GM19397 (cell line): Measurements from ENCODE around the gene TBKBP1.

ENCODE experiments used
- ATAC-seq: cut with Tn5 transposase; IDR thresholded peaks from one replicate; pipeline ENCODE4 v1.9.1; 2021; ENCODE audit warnings: mild to moderate bottlenecking, moderate library complexity; ENCODE audit not compliant: unreplicated experiment

The TBKBP1 gene

GRCh38 chr17:47697906-47698711, 4.1 kb downstream of the TBKBP1 start:
- ATAC-seq = no peak

DNA sequence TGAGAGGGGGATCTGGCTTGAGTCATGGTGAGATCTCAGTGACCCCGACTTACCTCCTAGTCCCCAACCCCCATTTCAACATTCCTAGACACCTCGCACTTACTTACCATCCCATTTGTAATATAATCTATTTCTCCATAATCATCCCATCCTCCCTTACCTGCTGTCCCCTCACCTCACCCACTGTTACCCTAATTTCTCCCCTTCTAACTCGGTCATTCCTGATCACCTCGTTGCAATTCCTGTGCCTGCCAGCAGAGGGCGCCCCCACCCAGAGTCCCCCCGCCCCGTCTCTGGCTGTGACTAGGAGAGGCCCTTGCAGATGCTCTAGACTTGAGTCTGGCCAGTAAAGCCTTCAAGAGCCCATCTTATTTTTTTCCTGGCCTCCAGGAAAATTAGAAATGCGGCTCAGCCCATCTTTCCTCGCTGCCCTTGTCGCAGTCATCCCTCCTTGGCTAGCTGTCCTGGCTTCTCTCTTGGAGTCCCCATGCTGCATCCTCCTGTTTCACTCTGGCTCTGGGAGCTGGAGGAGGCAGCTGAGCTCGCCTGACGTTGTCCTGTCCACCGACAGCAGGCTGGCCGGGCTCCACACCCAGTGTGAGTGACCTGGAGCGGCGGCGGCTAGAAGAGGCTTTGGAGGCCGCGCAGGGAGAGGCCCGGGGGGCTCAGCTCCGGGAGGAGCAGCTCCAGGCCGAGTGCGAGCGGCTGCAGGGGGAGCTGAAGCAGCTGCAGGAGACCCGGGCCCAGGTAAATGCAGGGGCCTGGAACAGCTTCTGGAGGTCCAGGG, 5.0 kb downstream of the TBKBP1 start:
- no peak for ATAC-seq

DNA sequence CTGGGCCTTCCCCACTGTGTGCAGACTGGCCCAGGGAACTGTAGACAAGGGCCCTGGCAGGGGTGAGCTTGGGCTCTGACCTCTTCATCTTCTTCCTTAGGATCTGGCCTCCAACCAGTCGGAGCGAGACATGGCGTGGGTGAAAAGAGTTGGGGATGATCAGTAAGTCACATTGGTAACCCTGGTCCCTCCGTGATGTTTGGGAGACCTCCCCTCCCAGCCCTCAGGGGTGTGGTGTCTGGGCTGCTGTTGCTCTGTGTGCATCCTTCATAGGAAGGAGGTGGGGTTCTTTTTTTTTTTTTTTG, 5.5 kb downstream of the TBKBP1 start:
- ATAC-seq = no peak

- ATAC-seq = no peak
Measured at GRCh38 chr17:47700471-47701449, 6.8 kb downstream of the TBKBP1 start.

GRCh38 chr17:47701608-47702007, 7.6 kb downstream of the TBKBP1 start:
- no peak for ATAC-seq

DNA sequence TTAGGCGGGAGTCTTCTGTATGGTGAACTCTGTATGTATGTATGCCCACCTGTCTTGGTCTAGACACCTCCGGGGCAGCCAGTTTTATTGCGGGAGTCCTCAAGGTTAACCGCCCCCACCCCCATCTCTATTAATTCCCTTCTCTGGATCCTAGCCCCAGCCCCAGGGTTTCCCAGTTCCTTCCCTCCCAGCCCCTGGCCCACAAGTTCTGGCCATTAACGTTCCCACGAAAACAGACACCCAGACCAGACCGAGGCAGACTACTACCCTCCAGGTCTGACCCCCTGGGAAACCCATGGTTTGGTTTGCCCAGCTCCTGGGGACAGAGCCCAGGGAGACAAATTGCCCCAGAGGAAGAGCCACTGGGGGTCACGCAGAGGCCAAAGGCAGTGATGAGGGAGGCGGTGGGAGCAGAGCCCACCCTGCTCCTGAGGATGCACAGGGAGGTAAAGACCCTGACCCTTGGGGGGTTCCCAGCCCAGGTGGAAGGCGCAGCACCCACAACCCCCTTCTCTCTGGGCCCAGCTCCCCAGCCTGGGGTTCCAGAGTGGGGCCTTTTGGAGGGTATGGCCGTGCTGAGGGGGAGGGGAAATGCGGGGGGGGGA, 8.5 kb downstream of the TBKBP1 start:
- ATAC-seq = no peak

DNA sequence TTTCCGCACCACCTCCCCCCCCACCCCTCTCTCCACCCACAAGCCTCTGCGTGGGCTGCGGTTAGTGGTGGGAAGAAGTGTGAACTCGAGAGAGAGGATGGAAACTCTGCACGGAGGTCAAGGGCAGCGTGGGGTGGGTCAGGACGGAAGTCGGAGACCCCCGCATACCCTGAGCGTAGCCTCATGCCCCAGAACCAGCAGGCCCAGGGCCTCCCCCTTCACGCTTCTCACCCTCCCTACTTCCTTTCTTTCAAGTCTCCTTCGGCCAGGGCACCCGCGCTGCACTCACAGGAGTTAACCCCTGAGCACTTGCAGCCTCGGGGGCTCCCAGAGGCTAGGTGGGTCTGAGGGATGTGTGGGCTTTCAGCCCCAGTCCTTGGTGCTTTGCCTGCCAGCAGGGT, 9.2 kb downstream of the TBKBP1 start:
- no peak for ATAC-seq

DNA sequence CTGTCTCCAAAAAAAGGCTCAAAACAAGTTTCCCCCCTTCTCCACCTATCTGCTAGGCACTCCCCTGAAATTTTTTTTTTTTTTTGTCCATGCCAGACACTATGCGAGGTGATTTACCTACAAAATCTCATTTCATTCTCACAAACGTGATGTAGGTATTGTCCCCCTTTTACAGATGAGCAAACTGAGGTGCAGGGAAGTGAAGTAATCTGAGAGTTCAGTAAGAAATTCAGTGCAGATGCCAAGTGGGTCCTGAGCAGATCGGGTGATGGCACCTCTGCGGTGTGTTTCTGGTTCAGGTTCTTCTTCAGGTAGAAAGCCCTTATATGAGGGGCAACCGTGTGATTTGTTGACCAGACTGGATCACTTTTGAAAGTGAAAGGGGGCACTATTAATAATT, 9.7 kb downstream of the TBKBP1 start:
- no peak for ATAC-seq

DNA sequence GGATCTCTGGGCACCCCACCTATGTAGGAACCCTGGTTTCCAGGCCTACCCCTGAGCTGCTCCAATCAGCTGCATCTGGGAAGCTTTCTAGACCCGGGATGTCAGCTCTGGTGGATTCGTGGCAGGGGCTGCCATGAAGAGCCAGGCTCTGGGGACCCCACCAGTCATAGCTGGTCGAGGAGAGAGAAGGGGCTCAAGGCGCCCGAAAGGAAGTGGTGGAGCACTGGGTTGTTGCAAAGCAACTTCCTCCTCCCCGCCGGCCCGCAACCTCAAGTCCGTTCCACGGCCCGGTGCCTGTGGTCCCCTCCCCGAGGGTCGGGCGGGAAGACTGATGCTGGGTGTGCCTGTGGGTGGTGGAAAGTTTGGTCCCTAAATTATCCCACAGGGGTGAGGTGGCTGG, 10.2 kb downstream of the TBKBP1 start:
- ATAC-seq = no peak

DNA sequence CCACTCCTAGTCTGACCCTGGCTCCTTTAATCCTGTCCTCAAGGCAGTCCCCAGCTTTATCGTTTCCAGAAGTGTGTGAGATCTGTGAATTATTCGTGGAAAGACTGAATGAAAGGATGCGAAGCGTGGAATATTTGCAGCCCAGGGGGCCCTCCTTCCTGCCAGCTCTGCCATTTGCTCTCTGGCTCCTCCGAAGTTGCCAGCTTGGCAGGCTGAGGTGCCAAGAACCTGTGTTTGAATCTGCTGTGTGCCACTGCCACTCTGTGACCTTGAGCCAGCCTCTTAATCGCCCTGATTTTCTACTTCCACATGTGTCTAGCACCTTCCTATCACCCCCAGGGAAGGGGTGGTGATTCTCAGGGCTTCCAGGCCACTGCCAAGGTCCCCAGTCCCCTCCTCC, 10.8 kb downstream of the TBKBP1 start:
- no peak for ATAC-seq

DNA sequence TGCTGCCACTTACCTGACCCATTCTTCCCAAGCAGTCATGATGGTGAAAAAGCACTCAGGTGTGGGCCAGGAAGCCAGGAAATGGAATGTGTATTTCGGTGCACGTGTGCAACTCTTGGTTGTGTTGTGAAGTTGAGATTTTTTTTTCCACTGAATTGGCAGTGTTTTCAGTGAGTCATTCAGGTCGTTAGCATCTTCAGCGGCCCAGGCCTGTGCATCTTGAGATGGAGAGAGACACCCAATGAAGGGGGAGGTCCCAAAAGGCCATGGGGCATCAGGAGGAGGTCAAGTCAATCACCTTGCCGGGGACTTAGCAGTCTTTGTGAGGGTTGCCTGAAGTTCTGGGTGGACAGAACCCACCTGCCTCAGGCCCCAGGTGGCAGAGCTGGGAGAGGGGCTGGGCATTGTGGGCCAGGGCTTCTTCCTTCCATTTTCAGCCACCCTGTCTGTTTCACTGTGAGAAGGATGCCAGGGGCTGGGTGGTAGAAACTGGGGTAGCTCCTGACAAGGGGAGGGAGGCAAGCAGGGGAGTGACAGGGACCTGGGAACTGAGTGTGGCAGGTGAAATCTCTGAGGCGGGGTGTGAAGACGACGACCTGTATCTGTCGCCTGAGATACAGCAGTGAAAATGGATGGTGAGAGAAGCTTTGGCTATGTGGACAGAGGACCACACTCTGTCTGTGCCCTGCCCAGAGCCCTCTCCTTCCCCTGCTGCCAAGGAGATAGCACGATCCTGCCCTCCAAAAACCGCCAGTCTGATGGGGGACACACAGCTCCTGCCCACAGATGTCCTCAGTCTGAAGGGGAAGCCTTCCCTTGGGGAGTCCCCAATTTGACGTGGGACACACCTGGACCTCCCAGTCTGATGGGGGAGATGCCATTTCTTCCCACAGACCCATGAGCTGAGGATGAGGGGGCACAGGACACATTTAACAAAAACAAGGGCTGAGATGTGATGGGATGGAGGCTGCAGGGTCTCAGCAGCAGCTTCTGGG, 11.9 kb downstream of the TBKBP1 start:
- no peak for ATAC-seq

DNA sequence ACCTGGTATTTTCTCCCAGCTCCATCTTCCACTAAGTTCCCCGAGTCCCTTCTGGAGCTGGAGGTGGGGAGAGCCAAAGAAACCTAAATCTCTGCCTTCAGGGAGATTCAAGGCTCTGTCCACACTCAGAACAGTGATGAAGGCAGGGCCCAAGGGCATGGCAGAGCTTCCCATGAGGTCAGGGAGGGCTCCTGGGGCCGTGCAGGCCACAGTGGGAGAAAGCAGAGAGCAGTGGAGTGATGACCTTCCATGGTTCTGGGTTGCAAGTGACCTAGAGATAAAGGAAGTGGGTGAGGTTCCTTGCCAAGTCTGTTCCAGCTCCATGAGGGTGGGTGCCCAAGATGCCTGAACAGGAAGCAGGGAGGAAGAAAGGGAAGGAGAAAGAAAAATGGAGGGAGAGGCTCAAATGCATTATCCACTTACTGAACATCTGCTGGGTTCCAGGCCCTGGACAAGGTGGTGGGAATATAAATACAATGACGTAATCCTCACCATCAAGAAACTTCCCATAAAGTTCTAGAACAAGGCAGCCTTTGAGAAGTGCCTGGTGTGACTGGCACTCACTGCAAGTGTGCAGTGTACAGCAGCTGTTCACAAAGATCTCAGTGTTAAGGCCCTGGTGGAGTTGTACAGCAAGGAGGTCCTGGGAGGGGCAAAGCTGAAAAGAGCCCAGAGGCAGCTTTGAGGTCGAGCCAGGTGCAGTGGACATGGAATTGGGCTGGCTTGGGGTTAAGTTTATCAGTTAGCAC, 13.3 kb downstream of the TBKBP1 start:
- ATAC-seq = no peak

- no peak for ATAC-seq
Measured at GRCh38 chr17:47707884-47708283, 13.9 kb downstream of the TBKBP1 start.

DNA sequence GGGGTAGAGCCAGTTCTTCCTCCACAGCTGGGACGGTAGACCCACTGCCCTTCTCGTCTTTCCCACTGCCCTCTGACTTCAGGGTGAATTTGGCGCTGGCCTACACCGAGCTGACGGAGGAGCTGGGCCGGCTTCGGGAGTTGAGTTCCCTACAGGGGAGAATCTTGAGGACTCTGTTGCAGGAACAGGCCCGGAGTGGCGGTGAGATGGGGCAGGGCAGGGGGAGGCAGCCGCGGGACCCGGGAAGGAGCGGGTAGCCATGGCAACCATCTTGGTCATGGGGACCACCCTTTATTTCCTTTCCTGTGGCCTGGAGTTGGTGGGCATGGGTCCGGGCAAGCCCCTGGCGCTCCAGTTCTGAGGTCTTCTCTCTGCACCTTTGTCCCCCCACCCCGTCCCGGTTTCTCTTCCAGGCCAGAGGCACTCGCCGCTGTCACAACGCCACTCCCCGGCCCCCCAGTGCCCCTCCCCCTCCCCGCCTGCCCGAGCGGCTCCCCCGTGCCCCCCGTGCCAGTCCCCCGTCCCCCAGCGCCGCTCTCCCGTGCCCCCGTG, 14.4 kb downstream of the TBKBP1 start:
- ATAC-seq = no peak

- ATAC-seq = no peak
Measured at GRCh38 chr17:47708864-47709541, 15.0 kb downstream of the TBKBP1 start.

- no peak for ATAC-seq
Measured at GRCh38 chr17:47709594-47709993, 15.6 kb downstream of the TBKBP1 start.

- ATAC-seq = no peak
Measured at GRCh38 chr17:47711366-47712099, 17.6 kb downstream of the TBKBP1 start.
